ENCODE measurements around the gene MT1G.
A peak's percentile ranks its signal among the peaks of the same experiment; 100 is the strongest.
"Not testable (repeated sequence)": the region's sequence is repeated elsewhere in the genome, so short reads cannot be mapped to it uniquely, and the experiment has no call there.

Gene MT1G

GRCh38 chr16:56684926-56685590, 17.2 kb upstream of the MT1G start:
- DNase-seq (ENCODE audit: low read depth), result no peak

- no peak for DNase-seq (ENCODE audit: low read depth)
These were observed 16.5 kb upstream of the MT1G start for GRCh38 chr16:56684256-56684925.

- no peak for DNase-seq (ENCODE audit: low read depth)
These were observed 15.7 kb upstream of the MT1G start for GRCh38 chr16:56683424-56684172.

- no peak for DNase-seq (ENCODE audit: low read depth)
These were observed 15.0 kb upstream of the MT1G start for GRCh38 chr16:56682703-56683397.

GRCh38 chr16:56681939-56682702, 14.3 kb upstream of the MT1G start, which contains the start of gene MT1X:
MT1X (plus strand) TSS chr16:56682470; CDS start chr16:56682541, 71 bp downstream.
- peak; percentile 73 for DNase-seq (ENCODE audit: low read depth)

GRCh38 chr16:56679818-56680217, 12.0 kb upstream of the MT1G start:
- DNase-seq (ENCODE audit: low read depth), result no peak

GRCh38 chr16:56679078-56679730, 11.3 kb upstream of the MT1G start:
- DNase-seq (ENCODE audit: low read depth), result no peak

GRCh38 chr16:56677474-56677873, 9.6 kb upstream of the MT1G start:
- DNase-seq (ENCODE audit: low read depth), result no peak

- peak; percentile 40 for DNase-seq (ENCODE audit: low read depth)
These were observed 7.9 kb upstream of the MT1G start for GRCh38 chr16:56675685-56676210.

GRCh38 chr16:56674570-56674969, 6.7 kb upstream of the MT1G start:
- not testable (repeated sequence) for DNase-seq (ENCODE audit: low read depth)

GRCh38 chr16:56673921-56674320, 6.1 kb upstream of the MT1G start:
- no peak for DNase-seq (ENCODE audit: low read depth)

- DNase-seq (ENCODE audit: low read depth), result no peak
These were observed 5.1 kb upstream of the MT1G start for GRCh38 chr16:56672761-56673536.

GRCh38 chr16:56672171-56672570, 4.3 kb upstream of the MT1G start:
- DNase-seq (ENCODE audit: low read depth), result not testable (repeated sequence)

- not testable (repeated sequence) for DNase-seq (ENCODE audit: low read depth)
These were observed 3.8 kb upstream of the MT1G start for GRCh38 chr16:56671691-56672090.

- DNase-seq (ENCODE audit: low read depth), result no peak
These were observed 2.7 kb upstream of the MT1G start for GRCh38 chr16:56670620-56670934.

- DNase-seq (ENCODE audit: low read depth), result no peak
These were observed 2.2 kb upstream of the MT1G start for GRCh38 chr16:56669840-56670619.

- no peak for DNase-seq (ENCODE audit: low read depth)
These were observed 1.4 kb upstream of the MT1G start, which contains the start of gene MT1H for GRCh38 chr16:56669005-56669839. MT1H (plus strand) TSS chr16:56669814; CDS start chr16:56669885, 71 bp downstream.
